Activated T-cell treated with anti-CD3 and anti-CD28 coated beads for 4 hours (primary cell): ENCODE data around the gene ANKZF1.

Experiments
- DNase-seq: peaks from one replicate; pipeline ENCODE4 v3.0.0-alpha.2; 2020

ANKZF1 gene

DNA sequence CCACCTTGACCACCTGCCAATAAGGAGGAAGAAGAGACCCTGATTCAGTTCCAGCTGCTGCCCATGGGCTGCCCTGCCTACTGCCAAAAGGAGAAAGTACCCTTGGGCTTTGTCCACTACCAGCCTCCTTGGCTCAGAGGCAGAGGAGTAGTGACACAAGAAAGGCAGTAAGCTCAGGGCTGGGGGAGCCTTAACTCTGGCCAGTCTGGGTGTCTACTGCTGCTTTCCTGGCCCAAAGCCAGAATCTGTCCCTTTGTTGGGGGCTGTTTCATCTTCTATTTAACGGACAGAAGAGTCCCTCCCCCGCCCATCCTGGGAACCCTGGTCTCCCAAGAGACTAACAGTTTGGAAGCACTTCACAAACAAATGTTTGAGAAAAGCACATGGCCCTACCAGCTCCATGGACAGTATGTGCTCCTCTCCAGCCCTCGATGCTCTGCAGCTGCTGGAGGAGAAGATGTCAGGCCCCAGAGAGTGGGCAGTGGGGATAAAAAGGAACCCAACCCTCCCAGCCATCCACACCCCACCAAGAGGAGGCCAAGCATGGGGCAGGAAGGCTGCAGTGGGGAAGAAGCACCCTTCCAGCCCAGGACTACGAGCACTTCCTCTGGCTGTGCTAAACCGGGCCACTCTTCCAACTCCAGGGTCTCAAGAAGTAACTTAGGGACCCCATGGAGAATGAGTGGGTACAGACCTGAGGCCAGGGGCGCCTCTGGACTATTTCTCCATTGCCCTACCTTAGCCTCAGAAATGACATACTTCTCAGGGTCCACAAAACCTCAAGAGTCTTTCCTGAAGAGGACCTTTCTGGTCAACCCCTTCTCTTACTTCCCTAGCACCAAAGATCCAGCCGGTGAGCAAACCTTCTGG lies 1.3 kb upstream of the ANKZF1 start:
- DNase-seq: no peak

GRCh38 chr2:219228911-219229304 lies 698 bp upstream of the ANKZF1 start:
- DNase-seq: no peak

GRCh38 chr2:219230059-219230540 lies 494 bp downstream of the ANKZF1 start:
- DNase-seq: no peak

GRCh38 chr2:219234331-219234730 lies 4.7 kb downstream of the ANKZF1 start:
- DNase-seq: no peak

GRCh38 chr2:219243291-219243761 lies 13.7 kb downstream of the ANKZF1 start:
- DNase-seq: no peak

GRCh38 chr2:219244789-219245147 lies 15.2 kb downstream of the ANKZF1 start:
- DNase-seq: no peak

DNA sequence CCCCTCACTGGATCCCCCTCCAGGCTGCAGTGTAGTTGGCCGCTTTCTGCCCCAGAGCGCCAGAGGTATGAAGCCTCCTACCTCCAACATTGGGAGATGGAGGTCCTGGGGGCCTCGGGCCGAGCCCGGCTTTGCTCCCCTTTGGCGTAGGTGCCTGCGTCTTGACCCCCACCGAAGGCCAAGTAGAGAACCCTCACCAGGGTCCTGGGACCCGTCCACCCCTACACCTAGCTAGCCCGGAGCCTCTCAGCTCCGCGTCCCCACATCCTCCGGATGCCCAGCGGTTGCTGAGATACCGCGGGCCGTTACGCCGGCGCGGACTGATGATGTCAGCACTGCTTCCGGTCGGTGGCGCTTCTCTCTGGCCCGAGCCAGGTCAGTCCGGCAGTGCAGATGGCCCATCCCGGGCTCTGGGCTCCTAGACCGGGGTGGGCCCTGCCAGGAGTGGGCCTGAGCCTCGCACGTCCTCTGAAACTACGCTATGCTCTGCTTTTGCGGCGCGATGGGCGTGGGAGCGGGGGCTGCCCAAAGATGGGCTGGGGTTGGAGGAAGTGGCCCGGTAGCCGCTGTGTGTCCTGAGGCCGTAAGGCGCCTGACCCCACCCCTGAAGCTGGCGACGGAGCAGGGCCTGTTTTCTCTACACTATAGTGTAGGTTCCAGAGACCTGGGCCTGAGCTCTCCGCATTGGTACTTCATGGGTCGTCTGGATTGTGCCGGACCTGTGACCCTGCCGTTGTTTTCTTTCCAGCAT lies 15.7 kb downstream of the ANKZF1 start, which contains the start of the genes GLB1L and STK16:
Gene GLB1L, minus strand, starts transcription at position 297 of the 751 bp plus-strand sequence. CDS start 1,871 bp downstream, outside the sequence.
Gene STK16, plus strand, starts transcription at position 332 of the 751 bp plus-strand sequence. CDS start 521 bp downstream, outside the sequence.
- peak; percentile 80 for DNase-seq

- DNase-seq: no peak
Measured at GRCh38 chr2:219245899-219246230, 16.3 kb downstream of the ANKZF1 start.

GRCh38 chr2:219246559-219246958 lies 17.0 kb downstream of the ANKZF1 start:
- DNase-seq: no peak

DNA sequence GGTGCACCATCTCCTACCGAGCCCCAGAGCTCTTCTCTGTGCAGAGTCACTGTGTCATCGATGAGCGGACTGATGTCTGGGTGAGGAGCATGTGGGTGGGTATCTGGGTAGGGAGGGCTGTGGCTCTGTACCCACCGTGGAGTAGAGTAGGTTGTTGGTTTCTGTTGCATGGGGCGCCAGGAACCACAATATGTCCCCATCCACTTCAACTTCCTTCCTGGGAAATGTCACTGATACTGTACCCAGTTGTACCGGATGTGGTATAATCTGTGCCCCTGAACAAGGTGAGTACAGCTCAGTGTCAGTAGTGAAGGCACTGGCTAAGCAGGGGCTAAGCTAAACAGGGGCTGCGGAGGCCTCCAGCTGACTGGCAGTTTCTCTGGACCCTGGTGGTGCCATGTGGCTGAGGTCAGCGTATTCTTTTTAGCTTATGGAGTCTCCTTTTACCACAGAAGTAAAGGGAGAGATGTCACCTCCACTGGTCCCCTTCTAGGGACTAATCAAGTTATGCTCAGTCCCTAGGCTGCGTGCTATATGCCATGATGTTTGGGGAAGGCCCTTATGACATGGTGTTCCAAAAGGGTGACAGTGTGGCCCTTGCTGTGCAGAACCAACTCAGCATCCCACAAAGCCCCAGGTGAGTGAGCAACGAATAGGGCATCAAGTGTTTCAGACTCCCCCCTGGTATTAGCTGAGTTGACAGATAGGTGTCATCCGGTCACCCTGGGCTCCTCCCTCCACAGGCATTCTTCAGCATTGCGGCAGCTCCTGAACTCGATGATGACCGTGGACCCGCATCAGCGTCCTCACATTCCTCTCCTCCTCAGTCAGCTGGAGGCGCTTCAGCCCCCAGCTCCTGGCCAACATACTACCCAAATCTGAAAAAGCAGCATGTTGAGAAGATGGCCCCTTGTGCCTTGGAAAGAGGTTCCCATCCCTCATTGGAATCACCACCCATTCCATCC lies 18.4 kb downstream of the ANKZF1 start:
- DNase-seq: peak; percentile 54

- no peak for DNase-seq
Measured at GRCh38 chr2:219248845-219249202, 19.2 kb downstream of the ANKZF1 start.

- no peak for DNase-seq
Measured at GRCh38 chr2:219249203-219249980, 19.8 kb downstream of the ANKZF1 start.

- no peak for DNase-seq
Measured at GRCh38 chr2:219250049-219250781, 20.6 kb downstream of the ANKZF1 start.

DNA sequence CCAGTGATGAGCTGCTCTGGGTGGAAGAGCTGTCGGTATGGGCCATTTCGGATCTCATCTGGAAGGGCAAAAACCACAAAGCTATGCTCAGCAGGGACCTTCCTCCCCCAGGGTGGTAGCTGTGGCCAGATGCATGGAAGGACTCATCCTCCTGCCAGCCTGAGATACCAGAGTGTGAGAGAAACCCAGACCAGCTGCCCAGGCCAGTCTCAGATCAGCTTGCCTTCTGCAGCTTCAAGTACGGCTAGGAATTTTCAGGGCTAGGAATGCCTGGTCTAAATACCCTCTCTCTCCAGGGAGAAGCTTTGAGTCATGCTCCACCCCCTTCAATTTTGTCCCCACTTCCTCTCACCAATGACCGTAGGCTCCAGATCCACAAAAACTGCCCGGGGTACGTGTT lies 22.1 kb downstream of the ANKZF1 start:
- DNase-seq: no peak

GRCh38 chr2:219252084-219252483 lies 22.5 kb downstream of the ANKZF1 start:
- DNase-seq: peak; percentile 18

- peak; percentile 31 for DNase-seq
Measured at GRCh38 chr2:219252570-219252899, 22.9 kb downstream of the ANKZF1 start.

DNA sequence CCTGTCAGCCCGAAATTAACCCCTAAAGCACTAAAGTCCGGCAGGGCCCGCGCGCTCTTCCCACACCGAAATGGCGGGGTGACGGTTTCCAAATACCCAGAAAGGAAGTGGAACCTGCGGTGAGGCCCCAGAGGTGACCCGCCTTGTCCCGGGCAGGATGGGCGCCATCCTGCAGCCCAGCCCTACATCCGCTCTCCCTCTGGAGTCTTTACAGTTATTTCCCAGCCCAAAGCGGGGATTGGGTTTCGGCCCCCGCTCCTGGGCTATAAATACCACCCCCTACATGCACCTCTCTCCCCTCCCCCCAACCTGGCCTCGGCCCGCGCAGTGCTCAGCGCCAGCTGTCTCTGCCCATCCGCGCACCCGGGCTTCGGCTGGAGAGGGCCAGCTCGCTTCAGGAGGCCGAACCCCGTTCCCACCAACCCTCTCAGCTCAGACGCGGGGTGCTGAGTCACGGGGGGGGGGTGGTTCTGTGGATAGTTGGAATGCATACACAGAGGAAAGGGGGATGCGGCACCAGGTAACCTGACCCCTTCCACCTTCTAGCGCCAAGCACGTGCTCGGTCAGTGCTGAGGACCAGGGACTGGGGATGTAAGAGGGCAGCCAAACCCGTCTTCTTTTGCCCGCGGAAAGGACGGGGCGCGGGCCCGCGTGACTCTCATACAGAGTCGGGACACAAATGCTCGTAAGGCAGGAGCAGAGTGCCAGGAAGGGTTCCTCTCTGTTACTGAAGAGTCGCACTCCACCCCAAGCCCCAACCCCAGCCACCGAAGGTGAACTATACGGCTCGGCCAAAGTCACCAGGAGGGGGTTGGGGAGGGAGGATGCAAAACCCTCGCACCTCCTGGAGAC lies 23.5 kb downstream of the ANKZF1 start, which contains the start of gene TUBA4B:
Gene TUBA4B, plus strand, starts transcription at position 344 of the 853 bp plus-strand sequence. Its CDS starts 165 bp downstream, at position 509.
- DNase-seq: peak; percentile 27

DNA sequence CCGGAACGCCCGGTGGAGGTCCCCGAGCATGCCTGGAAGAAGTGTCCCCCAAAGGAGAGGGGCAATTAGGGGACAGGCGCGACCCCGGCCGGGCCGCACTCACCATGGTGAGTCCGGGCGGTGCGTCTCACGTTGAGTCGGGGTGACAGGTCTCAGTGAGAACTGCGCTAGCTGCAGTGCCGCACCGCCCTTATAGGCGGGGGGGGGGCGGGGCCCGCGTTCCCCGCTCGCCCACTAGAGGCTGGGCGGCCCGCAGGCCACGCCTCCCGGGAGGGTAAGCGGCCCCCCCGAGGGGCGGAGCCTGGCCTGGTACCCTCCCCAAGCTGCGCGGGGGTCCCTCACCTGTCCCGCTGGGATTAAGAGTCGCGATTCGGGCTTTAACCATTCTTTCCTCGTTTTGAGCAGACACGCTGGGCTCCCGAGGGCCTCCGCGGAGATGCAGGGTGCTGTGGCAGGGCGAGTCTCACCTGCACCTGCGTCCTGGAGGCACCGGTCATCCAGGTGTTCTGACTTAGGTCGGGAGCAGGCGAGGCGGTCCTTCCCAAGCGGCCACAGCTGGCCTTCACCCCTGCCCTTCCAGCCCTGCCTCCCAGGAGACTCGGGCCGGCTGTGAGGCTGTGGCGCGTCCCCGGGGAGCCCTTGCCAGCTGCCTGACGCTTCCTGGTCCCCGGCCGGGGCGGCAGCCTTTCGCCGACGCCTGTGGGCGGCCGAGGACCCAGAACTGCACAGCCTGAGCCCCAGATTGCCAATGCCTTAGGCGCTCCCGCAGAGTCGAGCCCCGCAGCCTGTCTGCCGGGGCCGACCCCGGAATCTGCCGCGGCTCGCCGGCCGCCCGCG lies 24.4 kb downstream of the ANKZF1 start, which contains the start of gene TUBA4A:
Gene TUBA4A, minus strand, starts transcription at position 166 of the 837 bp plus-strand sequence. Its CDS starts 60 bp downstream, at position 106.
- DNase-seq: peak; percentile 90
